Measurements from ENCODE around the gene NMUR1.

The NMUR1 gene

DNA sequence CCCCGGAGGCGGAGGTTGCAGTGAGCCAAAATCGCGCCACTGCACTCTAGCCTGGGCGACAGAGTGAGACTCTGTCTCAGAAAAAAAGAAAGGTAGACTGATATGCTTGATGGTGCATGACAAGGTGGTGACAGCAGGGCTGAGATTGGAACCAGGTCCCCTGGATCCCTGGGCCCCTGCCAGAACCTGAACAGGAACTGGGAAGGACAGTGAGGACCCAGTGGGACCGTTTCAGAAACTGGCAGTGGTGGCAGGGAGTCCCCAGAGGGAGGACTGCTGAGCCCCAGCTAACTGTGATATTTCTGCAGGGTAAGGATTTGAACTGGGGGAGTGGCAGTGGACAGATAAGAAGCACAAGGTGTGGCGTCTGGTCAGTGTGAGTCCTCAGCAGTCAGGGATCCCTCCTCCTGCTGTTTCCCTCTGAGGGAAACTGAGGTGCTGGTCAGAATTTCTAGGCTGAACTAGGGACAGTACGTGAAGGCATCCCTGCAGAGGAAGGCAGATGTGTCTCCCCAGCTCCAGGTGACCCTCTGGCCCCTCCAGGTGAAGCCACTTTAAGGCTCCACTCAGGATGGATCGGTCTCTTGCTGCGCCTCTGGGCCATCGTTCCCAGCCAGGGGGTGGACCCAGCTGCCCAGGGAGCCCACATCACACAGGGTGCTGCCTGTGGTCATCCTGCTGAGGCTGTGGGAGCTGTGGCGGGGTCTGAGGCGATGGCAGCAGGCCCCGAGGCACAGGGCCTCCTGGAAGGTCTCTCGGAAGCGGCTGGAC lies 5.6 kb downstream of the NMUR1 start:
- no peak for DNase-seq

- DNase-seq: no peak
These were observed 6.6 kb downstream of the NMUR1 start for GRCh38 chr2:231523451-231524285.

DNA sequence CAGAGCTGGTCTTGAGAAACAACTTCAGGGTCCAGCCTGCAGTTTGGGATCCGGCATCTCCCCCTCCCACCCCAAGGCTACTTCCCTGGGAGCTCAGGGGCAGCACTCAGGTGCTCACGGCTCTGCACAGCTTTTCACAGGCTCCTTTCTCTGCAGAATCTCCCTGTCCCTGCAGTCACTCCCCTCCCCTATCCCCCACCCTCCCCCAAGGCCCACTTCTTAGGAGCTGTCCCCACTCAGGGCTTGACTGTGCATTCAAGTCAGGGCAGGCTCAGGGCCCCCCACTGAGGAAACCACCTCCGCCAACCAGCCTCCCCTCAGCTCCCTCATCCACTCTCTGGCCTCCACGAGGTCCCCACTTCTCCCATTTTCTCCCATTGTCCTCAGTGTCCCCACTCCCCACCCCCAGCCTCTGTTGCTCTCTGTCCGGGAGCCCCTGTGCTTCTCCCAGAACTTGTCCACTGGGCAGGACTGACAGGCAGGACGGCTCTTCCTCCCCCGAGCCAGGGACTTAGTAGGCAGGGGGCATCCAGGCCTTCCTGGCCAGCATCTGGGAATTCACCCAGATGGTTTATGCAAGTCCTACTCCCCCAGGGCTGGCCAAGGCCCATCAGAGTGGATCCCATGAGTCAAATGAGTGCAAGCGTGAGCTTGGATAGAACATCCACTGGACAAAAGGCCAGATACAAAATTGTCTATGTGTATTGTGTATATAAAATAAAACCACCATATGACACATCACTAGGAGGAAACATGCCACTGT lies 7.6 kb downstream of the NMUR1 start:
- no peak for DNase-seq

DNA sequence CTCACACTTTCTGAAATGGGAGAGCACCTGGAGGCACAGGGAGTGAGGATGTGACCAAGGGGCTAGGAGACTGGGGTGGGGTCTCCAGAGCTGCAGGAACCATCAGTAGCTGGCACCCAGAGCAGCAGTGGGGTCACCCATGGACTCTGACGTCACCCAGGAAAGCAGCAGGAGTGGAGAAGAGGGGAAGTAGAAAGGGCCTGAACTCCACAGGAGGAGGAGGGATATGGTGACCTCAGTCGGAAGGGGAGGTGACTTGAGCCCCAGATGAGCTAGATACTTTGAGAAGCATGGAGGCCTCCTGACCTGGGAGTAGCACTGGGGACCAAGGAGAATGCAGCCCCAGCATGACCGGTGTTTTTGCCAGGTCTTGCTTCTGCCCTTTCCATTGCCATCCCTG lies 8.8 kb downstream of the NMUR1 start:
- DNase-seq: no peak

GRCh38 chr2:231519975-231520555 lies 10.2 kb downstream of the NMUR1 start:
- no peak for DNase-seq

DNA sequence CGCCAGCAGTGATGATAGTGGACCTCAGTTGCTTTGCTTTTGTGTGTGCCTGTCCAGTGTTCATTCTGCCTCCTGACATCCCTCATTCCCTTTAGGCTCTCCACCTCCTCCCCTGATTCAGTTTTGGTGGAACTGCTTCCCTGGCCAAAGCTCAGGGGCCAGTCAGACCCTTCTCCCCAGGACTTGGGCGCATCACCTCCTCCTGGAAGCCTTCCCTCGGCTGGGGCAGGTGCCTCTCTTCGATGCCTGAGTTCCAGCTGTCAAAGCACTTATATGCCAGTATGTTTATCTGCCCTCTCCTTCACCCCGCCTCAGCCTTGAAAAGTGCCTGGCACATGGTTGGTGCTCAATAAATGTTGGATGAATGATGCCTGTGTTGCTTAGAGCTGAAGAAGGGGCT lies 11.5 kb downstream of the NMUR1 start:
- no peak for DNase-seq

- DNase-seq: no peak
These were observed 14.6 kb downstream of the NMUR1 start for GRCh38 chr2:231515603-231516002.

DNA sequence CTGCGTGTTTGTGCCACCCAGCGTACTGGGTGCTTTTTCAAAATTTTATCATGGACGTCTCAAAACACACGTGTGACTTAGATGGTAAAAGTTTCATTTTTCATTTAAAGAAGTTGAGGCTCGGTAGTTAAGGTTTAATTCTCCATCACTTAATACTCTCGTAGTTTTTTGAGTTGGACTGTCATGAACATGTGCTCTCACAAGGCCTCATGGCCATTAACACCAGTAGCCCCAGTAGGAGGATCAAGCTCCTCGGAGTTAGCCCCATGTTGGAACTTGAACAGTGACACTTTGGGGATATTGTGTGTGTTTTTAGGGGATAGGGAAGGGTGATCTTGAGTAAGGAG lies 15.3 kb downstream of the NMUR1 start:
- no peak for DNase-seq

DNA sequence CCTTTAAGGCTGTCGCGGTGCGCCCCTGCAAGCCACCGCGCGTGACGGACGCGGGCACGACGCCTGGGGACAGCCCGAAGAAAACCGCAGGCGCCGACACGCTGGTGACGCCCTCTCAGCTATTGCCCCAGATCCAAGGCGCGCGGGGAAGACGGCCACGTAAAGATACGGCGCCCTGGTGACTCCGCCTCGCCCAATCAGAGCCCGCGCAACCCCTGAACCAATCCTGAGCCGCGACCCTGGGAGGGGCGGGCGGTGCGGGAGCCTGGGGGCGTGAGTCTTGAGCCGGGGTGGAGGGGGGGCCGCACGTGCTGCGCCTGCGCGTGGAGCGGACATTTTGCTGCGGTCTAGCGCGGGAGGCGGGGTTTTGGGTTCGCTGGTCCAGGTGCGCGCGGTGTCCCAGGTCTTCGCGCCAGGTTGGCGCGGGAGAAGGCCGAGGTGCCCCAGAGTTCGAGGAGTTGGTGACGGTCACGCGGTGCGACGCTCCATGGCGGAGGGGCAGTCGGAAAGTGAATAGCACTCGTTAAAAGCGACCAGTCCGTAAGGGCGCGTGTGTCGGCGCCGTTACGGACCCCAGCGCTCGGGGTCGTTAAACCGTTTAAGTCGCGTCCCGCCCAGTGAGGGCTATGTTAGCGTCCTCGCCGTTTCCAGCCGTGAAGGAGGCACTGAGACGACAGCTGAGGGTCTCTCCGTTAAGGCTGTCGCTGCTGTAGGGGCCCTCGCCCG lies 15.9 kb downstream of the NMUR1 start:
- peak; percentile 97 for DNase-seq

DNA sequence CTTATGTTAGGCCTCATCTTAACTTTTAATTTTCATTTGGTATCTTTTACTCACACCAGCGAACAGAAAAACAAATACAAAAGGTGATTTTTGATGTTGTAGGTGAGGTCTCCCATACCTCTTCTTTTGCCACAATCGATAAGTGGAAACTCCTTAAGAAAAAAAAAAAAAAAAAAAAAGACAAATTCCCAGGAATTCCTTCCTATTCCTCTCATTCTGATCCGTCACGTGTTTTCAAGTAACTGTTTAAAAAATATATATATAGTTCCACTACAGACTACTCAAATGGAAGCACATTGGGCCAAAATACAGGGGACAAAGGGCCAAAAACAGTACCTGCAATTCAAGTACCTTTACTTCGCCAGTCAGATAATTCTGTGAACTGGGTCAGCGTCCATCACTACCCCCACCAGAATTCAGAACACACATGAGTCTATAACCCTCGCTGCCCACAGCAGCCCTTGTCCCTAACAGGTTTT lies 16.5 kb downstream of the NMUR1 start:
- no peak for DNase-seq

- DNase-seq: no peak
These were observed 18.0 kb downstream of the NMUR1 start for GRCh38 chr2:231512222-231512621.

DNA sequence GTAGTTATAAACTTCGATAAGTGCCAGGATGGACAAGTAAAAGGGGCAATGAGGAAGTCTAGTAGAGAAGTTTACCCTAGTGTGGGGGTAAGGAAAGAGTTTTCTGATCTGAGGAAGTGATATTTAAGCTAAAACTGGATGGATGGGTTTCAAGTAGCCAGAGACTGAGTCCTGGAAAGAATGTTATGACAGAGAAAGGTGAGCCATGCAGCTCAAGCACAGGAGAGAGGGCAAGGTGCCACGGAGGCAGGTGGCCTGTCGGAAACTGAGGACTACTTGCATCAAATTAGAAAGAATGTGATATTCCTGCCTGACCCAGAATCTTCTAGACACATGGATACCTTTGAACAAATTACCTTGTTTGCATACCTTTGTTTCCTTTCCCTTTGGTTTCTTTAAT lies 26.5 kb downstream of the NMUR1 start:
- DNase-seq: no peak

GRCh38 chr2:231502596-231502995 lies 27.6 kb downstream of the NMUR1 start:
- DNase-seq: no peak

GRCh38 chr2:231497651-231498050 lies 32.6 kb downstream of the NMUR1 start:
- no peak for DNase-seq

DNA sequence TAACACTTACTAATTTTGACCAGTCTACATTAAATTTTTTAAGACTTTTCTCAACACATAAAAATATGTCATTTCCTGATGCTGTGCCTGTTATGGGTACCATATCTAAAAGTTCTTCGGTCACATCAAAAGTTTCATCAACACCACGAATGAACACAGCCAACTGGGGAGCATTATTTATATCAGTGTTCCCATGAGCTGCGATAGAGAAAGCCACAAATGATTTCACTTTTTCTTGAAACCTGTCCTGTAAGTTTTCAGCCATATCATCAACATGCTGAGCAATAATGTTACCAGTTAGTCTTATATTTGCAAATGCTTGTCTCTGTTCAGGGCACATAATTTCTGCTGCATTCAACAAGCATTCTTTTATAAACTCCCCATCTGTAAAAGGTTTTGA lies 35.6 kb downstream of the NMUR1 start:
- DNase-seq: no peak

GRCh38 chr2:231490801-231491200 lies 39.4 kb downstream of the NMUR1 start:
- no peak for DNase-seq

GRCh38 chr2:231489990-231490389 lies 40.3 kb downstream of the NMUR1 start:
- DNase-seq: peak; percentile 23

- no peak for DNase-seq
These were observed 41.9 kb downstream of the NMUR1 start for GRCh38 chr2:231488331-231488730.

- DNase-seq: no peak
These were observed 43.2 kb downstream of the NMUR1 start for GRCh38 chr2:231486851-231487596.

- DNase-seq: peak; percentile 46
These were observed 46.6 kb downstream of the NMUR1 start for GRCh38 chr2:231483398-231484329.

All from stimulated activated CD4-positive, alpha-beta T cell treated with anti-CD3 and anti-CD28 coated beads, Interleukin-4, amount 100 ng/mL, for 1 hour (primary cell).